Fibroblast of mammary gland (primary cell): Measurements from ENCODE around the gene TDRD7.

Experiments
- DNase-seq: peaks from one replicate; pipeline ENCODE4 v3.0.0-alpha.2; 2010; ENCODE audit warnings: low read depth
- H3K4me3 ChIP-seq: 2 replicates; pipeline ENCODE4 v1.5.1; 2011; ENCODE audit warnings: low read depth, mild to moderate bottlenecking, low read length, moderate library complexity; ENCODE audit not compliant: control insufficient read depth
- CTCF ChIP-seq: conservative IDR thresholded peaks from 2 replicates; pipeline ENCODE4 v1.5.1; 2011; ENCODE audit warnings: low read depth, low read length, inconsistent platforms; ENCODE audit not compliant: control insufficient read depth, insufficient read depth

TDRD7 gene

GRCh38 chr9:97395745-97396144 is 16.2 kb upstream of the TDRD7 start:
- TF ChIP-seq CTCF, result no peak
- no peak overlapping the region for H3K4me3 ChIP-seq
- no peak for DNase-seq

DNA sequence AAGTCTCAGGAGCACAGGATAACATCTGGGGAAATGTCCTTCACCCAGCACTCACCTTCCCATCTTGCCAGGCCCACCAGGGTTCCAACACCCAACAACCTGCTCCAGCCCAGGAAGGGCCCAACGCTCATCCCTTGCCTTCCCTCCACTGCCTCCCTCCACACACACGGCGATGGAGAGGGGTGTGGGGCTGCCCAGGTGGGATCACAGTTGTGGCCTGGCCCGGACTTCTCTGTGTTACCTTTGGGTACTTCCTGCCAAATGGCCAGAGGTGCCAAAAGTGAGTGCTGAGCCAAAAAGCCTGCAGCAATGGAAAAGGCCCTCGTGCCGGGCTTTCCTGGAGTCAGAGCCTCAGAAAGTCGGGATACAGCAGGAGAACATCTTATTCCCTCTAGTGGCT is 15.6 kb upstream of the TDRD7 start:
- no peak for TF ChIP-seq CTCF
- H3K4me3 ChIP-seq, result no peak overlapping the region
- no peak for DNase-seq

DNA sequence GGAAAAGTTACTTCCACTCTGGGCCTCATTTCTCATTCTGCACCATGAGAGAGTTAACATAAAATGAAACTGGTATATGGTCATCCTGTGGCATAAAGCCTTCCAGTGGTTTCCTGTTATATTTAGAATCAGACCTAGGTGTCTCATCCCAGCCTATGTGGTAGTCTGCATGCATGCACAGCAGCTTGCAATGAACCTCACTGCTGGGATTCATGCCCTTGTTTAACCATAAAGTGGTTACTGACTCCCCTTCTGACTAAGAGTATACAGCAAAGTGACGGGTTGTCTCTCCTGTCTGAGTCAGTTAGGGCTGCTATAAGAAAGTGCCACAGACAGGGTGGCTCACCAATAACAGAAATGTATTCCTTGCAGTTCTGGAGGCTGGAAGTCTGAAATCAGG is 14.7 kb upstream of the TDRD7 start:
- TF ChIP-seq CTCF, result no peak
- peak; percentile 24 for DNase-seq

DNA sequence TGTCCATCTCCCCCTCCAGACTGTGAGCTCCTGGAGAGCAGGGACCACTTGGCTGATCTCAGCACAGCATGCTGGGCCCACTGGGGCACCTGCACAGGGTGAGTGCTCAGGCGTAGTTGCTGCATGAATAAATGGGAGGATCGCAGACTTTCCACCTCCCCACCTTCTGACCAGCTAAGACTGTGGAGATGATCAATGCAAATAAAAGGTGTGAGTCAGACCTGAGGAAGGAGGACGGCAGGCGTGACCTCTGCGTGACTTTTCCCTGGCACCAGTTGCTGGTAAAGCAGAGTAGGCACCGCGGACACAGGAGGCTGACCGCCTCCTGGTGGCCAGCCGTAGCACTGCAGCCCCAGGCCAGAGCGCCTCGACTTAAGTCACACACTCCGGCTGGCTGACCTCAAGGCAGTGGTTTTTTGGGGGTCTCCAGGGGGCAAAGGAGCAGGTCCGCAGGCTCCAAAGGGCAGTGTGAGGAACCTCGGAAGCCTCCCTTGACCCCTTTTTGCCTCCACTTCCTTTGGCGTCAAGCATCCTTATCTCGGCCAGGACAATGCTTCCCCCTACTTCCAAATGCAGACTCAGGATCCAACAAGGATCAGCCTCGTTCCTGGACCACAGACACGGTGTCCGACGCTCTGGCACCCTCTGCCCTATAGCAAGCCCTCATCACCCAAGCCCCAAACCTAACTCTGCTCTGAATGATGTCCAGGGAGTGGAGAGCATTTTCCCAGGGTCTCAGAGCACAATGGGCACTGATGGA is 12.7 kb upstream of the TDRD7 start:
- peak; percentile 80 for DNase-seq
- TF ChIP-seq CTCF, result peak; percentile 87
- no peak overlapping the region for H3K4me3 ChIP-seq

More for the DNA sequence above, 14.7 kb upstream of the TDRD7 start:
- no peak overlapping the region for H3K4me3 ChIP-seq

- TF ChIP-seq CTCF, result no peak
- no peak overlapping the region for H3K4me3 ChIP-seq
- DNase-seq, result no peak
Measured at GRCh38 chr9:97403746-97404316, 8.1 kb upstream of the TDRD7 start.

GRCh38 chr9:97405551-97405950 is 6.3 kb upstream of the TDRD7 start:
- no peak for DNase-seq
- TF ChIP-seq CTCF, result no peak
- no peak overlapping the region for H3K4me3 ChIP-seq
